Measurements from ENCODE around the gene AUTS2.
"Not testable (repeated sequence)": the region's sequence is repeated elsewhere in the genome, so short reads cannot be mapped to it uniquely, and the experiment has no call there.

Gene AUTS2

GRCh38 chr7:70353946-70354335, 755.7 kb downstream of the AUTS2 start:
- H3K27ac ChIP-seq (ENCODE audit: low read depth in 2 of 2, low read length in 2 of 2) = no peak overlapping the region
- no peak overlapping the region for H3K9ac ChIP-seq (ENCODE audit: low read depth in 1 of 2, low read length in 2 of 2)
- no peaks in the 10 kb centered on the region for H3K27me3 ChIP-seq (ENCODE audit: control insufficient read depth in 2 of 2, insufficient read depth in 2 of 2, low read length in 2 of 2)
- no peak overlapping the region for H3K4me3 ChIP-seq (ENCODE audit: low read length in 2 of 2)
- H3K4me1 ChIP-seq (ENCODE audit: control insufficient read depth in 2 of 2, insufficient read depth in 2 of 2, low read length in 2 of 2) = peaks cover 0 to 6% of the 10 kb centered on the region in 2 donors
- no peaks in the 10 kb centered on the region for H3K36me3 ChIP-seq (ENCODE audit: control insufficient read depth in 2 of 2, insufficient read depth in 2 of 2, low read length in 2 of 2)
- H3K9me3 ChIP-seq (ENCODE audit: control insufficient read depth in 2 of 2, low read length in 2 of 2) = no peaks in the 10 kb centered on the region

GRCh38 chr7:70354409-70355169, 756.3 kb downstream of the AUTS2 start:
- H3K36me3 ChIP-seq (ENCODE audit: control insufficient read depth in 2 of 2, insufficient read depth in 2 of 2, low read length in 2 of 2) = no peaks in the 10 kb centered on the region

DNA sequence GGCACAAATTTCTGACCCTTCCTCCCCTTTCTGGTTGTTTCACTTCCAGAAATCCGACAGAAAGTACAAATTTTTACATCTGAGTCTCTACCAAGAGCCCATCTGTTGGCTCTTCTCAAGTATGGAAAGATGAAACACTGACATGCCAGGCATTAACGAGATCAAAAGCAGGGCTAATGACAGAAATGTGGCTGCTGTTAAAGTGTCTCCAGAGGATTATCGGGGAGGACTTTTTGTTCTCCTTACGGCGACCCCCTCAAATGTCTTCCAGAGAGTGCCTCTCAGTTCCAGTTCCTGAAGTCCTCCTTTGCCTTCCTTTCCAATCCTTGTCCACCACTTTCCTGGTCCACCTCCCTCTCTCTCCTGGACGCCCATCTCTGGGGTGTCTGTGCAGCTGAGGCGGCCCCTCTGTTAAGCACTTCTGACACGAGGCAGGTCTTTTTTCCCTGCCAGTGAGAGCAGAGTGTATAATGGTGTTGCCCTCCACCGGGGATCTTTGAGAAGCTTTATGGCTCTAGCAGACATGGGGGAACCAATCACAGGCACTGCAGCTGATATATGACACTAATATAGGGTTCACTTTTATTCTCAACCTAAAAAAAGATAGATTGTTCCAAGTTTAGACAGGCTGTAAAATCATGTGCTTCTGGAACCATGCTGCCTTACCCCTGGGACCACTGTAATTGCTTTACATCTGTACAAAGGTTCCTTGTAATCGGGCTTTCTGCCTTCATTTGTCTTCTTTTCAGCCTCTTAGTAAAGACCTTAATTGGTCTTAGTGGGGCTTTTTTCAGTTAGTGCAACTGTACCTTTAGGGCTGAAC, 757.1 kb downstream of the AUTS2 start:
- Histone ChIP-seq H3K4me1 (ENCODE audit: control insufficient read depth in 2 of 2, insufficient read depth in 2 of 2, low read length in 2 of 2) (peaks cover 0 to 6% of the 10 kb centered on the region in 2 donors), H3K9ac (ENCODE audit: low read depth in 1 of 2, low read length in 2 of 2) (no peak overlapping the region), H3K4me3 (ENCODE audit: low read length in 2 of 2) (no peak overlapping the region), H3K27ac (ENCODE audit: low read depth in 2 of 2, low read length in 2 of 2) (no peak overlapping the region), H3K27me3 (ENCODE audit: control insufficient read depth in 2 of 2, insufficient read depth in 2 of 2, low read length in 2 of 2) (no peaks in the 10 kb centered on the region), H3K9me3 (ENCODE audit: control insufficient read depth in 2 of 2, low read length in 2 of 2) (no peaks in the 10 kb centered on the region), H3K36me3 (ENCODE audit: control insufficient read depth in 2 of 2, insufficient read depth in 2 of 2, low read length in 2 of 2) (no peaks in the 10 kb centered on the region)

More at GRCh38 chr7:70354409-70355169, 756.3 kb downstream of the AUTS2 start:
- Histone ChIP-seq H3K4me3 (ENCODE audit: low read length in 2 of 2) (no peak overlapping the region), H3K27ac (ENCODE audit: low read depth in 2 of 2, low read length in 2 of 2) (no peak overlapping the region), H3K27me3 (ENCODE audit: control insufficient read depth in 2 of 2, insufficient read depth in 2 of 2, low read length in 2 of 2) (no peaks in the 10 kb centered on the region), H3K4me1 (ENCODE audit: control insufficient read depth in 2 of 2, insufficient read depth in 2 of 2, low read length in 2 of 2) (peaks cover 0 to 6% of the 10 kb centered on the region in 2 donors), H3K9ac (ENCODE audit: low read depth in 1 of 2, low read length in 2 of 2) (no peak overlapping the region), H3K9me3 (ENCODE audit: control insufficient read depth in 2 of 2, low read length in 2 of 2) (no peaks in the 10 kb centered on the region)

- Histone ChIP-seq H3K4me3 (ENCODE audit: low read length in 2 of 2) (no peak overlapping the region), H3K4me1 (ENCODE audit: control insufficient read depth in 2 of 2, insufficient read depth in 2 of 2, low read length in 2 of 2) (peaks cover 0 to 6% of the 10 kb centered on the region in 2 donors), H3K27ac (ENCODE audit: low read depth in 2 of 2, low read length in 2 of 2) (no peak overlapping the region), H3K27me3 (ENCODE audit: control insufficient read depth in 2 of 2, insufficient read depth in 2 of 2, low read length in 2 of 2) (no peaks in the 10 kb centered on the region), H3K36me3 (ENCODE audit: control insufficient read depth in 2 of 2, insufficient read depth in 2 of 2, low read length in 2 of 2) (no peaks in the 10 kb centered on the region), H3K9me3 (ENCODE audit: control insufficient read depth in 2 of 2, low read length in 2 of 2) (no peaks in the 10 kb centered on the region), H3K9ac (ENCODE audit: low read depth in 1 of 2, low read length in 2 of 2) (no peak overlapping the region)
Measured at GRCh38 chr7:70356085-70356786, 758.0 kb downstream of the AUTS2 start.

GRCh38 chr7:70356787-70357328, 758.6 kb downstream of the AUTS2 start:
- H3K27me3 ChIP-seq (ENCODE audit: control insufficient read depth in 2 of 2, insufficient read depth in 2 of 2, low read length in 2 of 2) = no peaks in the 10 kb centered on the region
- peaks cover 0 to 6% of the 10 kb centered on the region in 2 donors for H3K4me1 ChIP-seq (ENCODE audit: control insufficient read depth in 2 of 2, insufficient read depth in 2 of 2, low read length in 2 of 2)
- H3K27ac ChIP-seq (ENCODE audit: low read depth in 2 of 2, low read length in 2 of 2) = no peak overlapping the region
- no peaks in the 10 kb centered on the region for H3K9me3 ChIP-seq (ENCODE audit: control insufficient read depth in 2 of 2, low read length in 2 of 2)
- no peak overlapping the region for H3K9ac ChIP-seq (ENCODE audit: low read depth in 1 of 2, low read length in 2 of 2)
- no peaks in the 10 kb centered on the region for H3K36me3 ChIP-seq (ENCODE audit: control insufficient read depth in 2 of 2, insufficient read depth in 2 of 2, low read length in 2 of 2)
- no peak overlapping the region for H3K4me3 ChIP-seq (ENCODE audit: low read length in 2 of 2)

DNA sequence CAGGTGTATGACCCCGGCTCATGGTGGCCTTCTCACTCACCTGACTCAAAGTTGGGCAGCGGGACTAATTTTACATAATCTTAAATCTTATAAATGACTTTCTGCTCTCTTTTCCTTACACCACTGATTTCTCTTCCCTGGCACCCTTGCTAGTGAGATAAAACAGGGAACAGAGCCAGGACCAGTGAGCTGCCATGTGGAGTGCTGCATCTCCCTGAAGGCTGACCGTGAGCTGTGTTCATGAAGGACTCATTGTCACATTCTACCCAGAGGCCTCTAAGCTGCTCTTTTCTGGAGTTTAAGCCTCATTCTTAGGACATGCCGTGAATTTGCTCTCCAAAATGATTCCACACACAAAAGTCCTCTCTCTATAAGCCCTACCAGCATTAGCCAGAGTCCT, 762.3 kb downstream of the AUTS2 start:
- Histone ChIP-seq H3K4me3 (ENCODE audit: low read length in 2 of 2) (no peak overlapping the region), H3K9me3 (ENCODE audit: control insufficient read depth in 2 of 2, low read length in 2 of 2) (no peaks in the 10 kb centered on the region)

DNA sequence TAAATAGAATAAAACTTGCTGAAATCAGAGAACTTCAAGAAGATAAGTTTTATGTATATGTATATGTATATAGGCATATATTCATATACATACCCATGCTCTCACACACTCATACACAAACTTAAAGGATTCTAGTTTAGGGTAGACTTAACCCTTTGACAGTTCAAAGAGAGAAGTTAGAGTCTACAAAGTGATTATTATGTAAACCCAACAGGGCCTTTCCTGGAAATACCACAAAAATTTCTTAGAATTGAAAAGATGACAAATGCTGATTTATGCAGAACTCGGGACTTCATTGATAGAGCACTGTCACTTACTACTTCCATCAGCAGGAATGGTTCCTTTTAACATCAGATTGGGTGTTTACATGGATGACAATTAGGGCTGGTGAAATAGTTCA, 763.5 kb downstream of the AUTS2 start:
- no peak overlapping the region for H3K9ac ChIP-seq (ENCODE audit: low read depth in 1 of 2, low read length in 2 of 2)
- no peaks in the 10 kb centered on the region for H3K9me3 ChIP-seq (ENCODE audit: control insufficient read depth in 2 of 2, low read length in 2 of 2)
- no peak overlapping the region for H3K27ac ChIP-seq (ENCODE audit: low read depth in 2 of 2, low read length in 2 of 2)
- H3K36me3 ChIP-seq (ENCODE audit: control insufficient read depth in 2 of 2, insufficient read depth in 2 of 2, low read length in 2 of 2) = no peaks in the 10 kb centered on the region
- no peak overlapping the region for H3K4me3 ChIP-seq (ENCODE audit: low read length in 2 of 2)
- H3K4me1 ChIP-seq (ENCODE audit: control insufficient read depth in 2 of 2, insufficient read depth in 2 of 2, low read length in 2 of 2) = no peaks in the 10 kb centered on the region
- H3K27me3 ChIP-seq (ENCODE audit: control insufficient read depth in 2 of 2, insufficient read depth in 2 of 2, low read length in 2 of 2) = no peaks in the 10 kb centered on the region

More for the DNA sequence above, 762.3 kb downstream of the AUTS2 start:
- Histone ChIP-seq H3K27ac (ENCODE audit: low read depth in 2 of 2, low read length in 2 of 2) (no peak overlapping the region), H3K27me3 (ENCODE audit: control insufficient read depth in 2 of 2, insufficient read depth in 2 of 2, low read length in 2 of 2) (no peaks in the 10 kb centered on the region), H3K9ac (ENCODE audit: low read depth in 1 of 2, low read length in 2 of 2) (no peak overlapping the region), H3K36me3 (ENCODE audit: control insufficient read depth in 2 of 2, insufficient read depth in 2 of 2, low read length in 2 of 2) (no peaks in the 10 kb centered on the region), H3K4me1 (ENCODE audit: control insufficient read depth in 2 of 2, insufficient read depth in 2 of 2, low read length in 2 of 2) (peaks cover 0 to 4% of the 10 kb centered on the region in 2 donors)

DNA sequence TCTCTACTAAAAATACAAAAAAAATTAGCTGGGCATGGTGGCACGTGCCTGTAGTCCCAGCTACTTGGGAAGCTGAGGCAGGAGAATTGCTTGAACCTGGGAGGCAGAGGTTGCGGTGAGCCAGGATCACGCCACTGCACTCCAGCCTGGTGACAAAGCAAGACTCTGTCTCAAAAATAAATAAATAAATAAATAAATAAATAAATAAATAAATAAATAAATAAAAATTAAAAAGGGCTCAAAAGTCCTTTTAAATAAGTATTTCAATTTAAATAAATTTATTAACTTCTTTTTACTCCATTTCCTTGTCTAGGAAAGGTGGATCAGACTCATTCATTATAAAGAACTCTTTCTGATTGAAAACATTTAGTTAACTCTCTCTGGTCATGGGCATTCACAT, 766.1 kb downstream of the AUTS2 start:
- not testable (repeated sequence) for H3K4me1 ChIP-seq (ENCODE audit: control insufficient read depth in 2 of 2, insufficient read depth in 2 of 2, low read length in 2 of 2); H3K9me3 ChIP-seq (ENCODE audit: control insufficient read depth in 2 of 2, low read length in 2 of 2); H3K9ac ChIP-seq (ENCODE audit: low read depth in 1 of 2, low read length in 2 of 2); H3K36me3 ChIP-seq (ENCODE audit: control insufficient read depth in 2 of 2, insufficient read depth in 2 of 2, low read length in 2 of 2); H3K4me3 ChIP-seq (ENCODE audit: low read length in 2 of 2); H3K27me3 ChIP-seq (ENCODE audit: control insufficient read depth in 2 of 2, insufficient read depth in 2 of 2, low read length in 2 of 2); H3K27ac ChIP-seq (ENCODE audit: low read depth in 2 of 2, low read length in 2 of 2)

DNA sequence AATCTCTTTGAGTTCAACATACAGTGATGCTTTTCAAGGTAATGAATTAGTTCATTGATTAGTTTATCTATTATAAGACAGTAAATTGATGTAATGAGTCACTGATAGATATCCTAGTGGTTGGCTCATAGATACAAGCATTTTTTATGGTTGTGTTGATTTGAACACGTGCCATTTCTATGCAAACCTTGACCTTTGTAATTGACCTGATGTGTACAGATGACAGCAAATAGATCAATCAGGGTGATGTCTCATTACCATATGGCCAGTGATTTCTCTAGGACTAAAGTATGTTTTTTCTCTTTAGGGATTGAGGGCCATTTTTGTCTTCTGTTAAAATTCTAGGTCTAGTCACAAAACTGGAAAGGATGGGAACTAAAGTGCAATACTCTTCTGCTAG, 773.4 kb downstream of the AUTS2 start:
- Histone ChIP-seq H3K27ac (ENCODE audit: low read depth in 2 of 2, low read length in 2 of 2) (no peak overlapping the region), H3K4me1 (ENCODE audit: control insufficient read depth in 2 of 2, insufficient read depth in 2 of 2, low read length in 2 of 2) (no peaks in the 10 kb centered on the region), H3K4me3 (ENCODE audit: low read length in 2 of 2) (no peak overlapping the region), H3K9me3 (ENCODE audit: control insufficient read depth in 2 of 2, low read length in 2 of 2) (no peaks in the 10 kb centered on the region), H3K27me3 (ENCODE audit: control insufficient read depth in 2 of 2, insufficient read depth in 2 of 2, low read length in 2 of 2) (no peaks in the 10 kb centered on the region), H3K36me3 (ENCODE audit: control insufficient read depth in 2 of 2, insufficient read depth in 2 of 2, low read length in 2 of 2) (no peaks in the 10 kb centered on the region), H3K9ac (ENCODE audit: low read depth in 1 of 2, low read length in 2 of 2) (no peak overlapping the region)

Data from mucosa of rectum (tissue), 2 donors.